WTC11 (cell line): ENCODE data around the gene PRR23E. TPM values are rescaled to one million over a fixed set of nuclear protein-coding genes. Genes with fewer than 3 reads are reported as not detected.

Experiments
- ATAC-seq: fragments of 200-7000 bp; cut with Tn5 transposase; 2 replicates; pipeline ENCODE4 v1.10.0; 2021; ENCODE audit warnings: mild to moderate bottlenecking, moderate library complexity
- CTCF ChIA-PET: fragments of 300-600 bp; sonication (Branson Sonifier 250); formaldehyde crosslinking; loops from one replicate; lab custom pipeline; 2021; ENCODE audit warnings: antibody characterized with exemption; lab: Charles Lee
- POLR2A ChIA-PET: fragments of 350-600 bp; sonication (Branson Sonifier 250); formaldehyde crosslinking; loops from one replicate; lab custom pipeline; 2021; ENCODE audit warnings: antibody characterized with exemption; lab: Charles Lee
- DNase-seq: peaks from one replicate; pipeline ENCODE4 v3.0.0; 2021; ENCODE audit warnings: low spot score
- H3K27ac Mint-ChIP-seq: 2 replicates; pipeline ENCODE4 v1.8.0; 2021; ENCODE audit warnings: mixed read lengths
- H3K27me3 Mint-ChIP-seq: 2 replicates; pipeline ENCODE4 v1.8.0; 2021; ENCODE audit warnings: low read depth, mild to moderate bottlenecking, moderate library complexity, mixed read lengths
- H3K36me3 Mint-ChIP-seq: 2 replicates; pipeline ENCODE4 v1.8.0; 2021; ENCODE audit warnings: mixed read lengths
- H3K4me1 Mint-ChIP-seq: 2 replicates; pipeline ENCODE4 v1.8.0; 2022; ENCODE audit warnings: mixed read lengths
- H3K4me3 Mint-ChIP-seq: 2 replicates; pipeline ENCODE4 v1.8.0; 2021; ENCODE audit warnings: mild to moderate bottlenecking, moderate library complexity, mixed read lengths
- H3K9me3 Mint-ChIP-seq: 2 replicates; pipeline ENCODE4 v1.8.0; 2021; ENCODE audit warnings: mixed read lengths
- ATF3 ChIP-seq: sonication (generic); formaldehyde crosslinking; conservative IDR thresholded peaks from 2 replicates; pipeline ENCODE4 v1.8.1; 2022; ENCODE audit warnings: mild to moderate bottlenecking, missing genetic modification reagents
- E2F5 ChIP-seq: sonication (generic); formaldehyde crosslinking; IDR thresholded peaks from 2 replicates; pipeline ENCODE4 v1.8.1; 2022; ENCODE audit warnings: mild to moderate bottlenecking, moderate library complexity, missing genetic modification reagents
- ESRRA ChIP-seq: sonication (generic); formaldehyde crosslinking; IDR thresholded peaks from 2 replicates; pipeline ENCODE4 v1.8.1; 2022; ENCODE audit warnings: mild to moderate bottlenecking, missing genetic modification reagents, borderline replicate concordance
- IRF1 ChIP-seq: sonication (generic); formaldehyde crosslinking; IDR thresholded peaks from 2 replicates; pipeline ENCODE4 v1.8.0; 2023; ENCODE audit warnings: missing genetic modification reagents
- IRF2 ChIP-seq: sonication (generic); formaldehyde crosslinking; IDR thresholded peaks from 2 replicates; pipeline ENCODE4 v1.8.0; 2022; ENCODE audit warnings: low read depth, missing genetic modification reagents, borderline replicate concordance
- KAT7 ChIP-seq: sonication (generic); formaldehyde crosslinking; IDR thresholded peaks from 2 replicates; pipeline ENCODE4 v1.8.1; 2023; ENCODE audit warnings: missing genetic modification reagents, mild to moderate bottlenecking, borderline replicate concordance
- NFATC4 ChIP-seq: fragments of 250-450 bp; sonication (Bioruptor Pico); IDR thresholded peaks from 2 replicates; pipeline ENCODE4 v1.9.0; 2021; ENCODE audit warnings: mild to moderate bottlenecking
- NR1H2 ChIP-seq: sonication (generic); formaldehyde crosslinking; IDR thresholded peaks from 2 replicates; pipeline ENCODE4 v1.9.0; 2021; ENCODE audit warnings: mild to moderate bottlenecking, moderate library complexity, missing genetic modification reagents
- PRDM15 ChIP-seq: sonication (generic); formaldehyde crosslinking; IDR thresholded peaks from 2 replicates; pipeline ENCODE4 v1.8.0; 2022; ENCODE audit warnings: missing genetic modification reagents
- PREB ChIP-seq: sonication (generic); formaldehyde crosslinking; IDR thresholded peaks from 2 replicates; pipeline ENCODE4 v1.8.1; 2022; ENCODE audit warnings: mild to moderate bottlenecking, missing genetic modification reagents, moderate library complexity, borderline replicate concordance
- RORB ChIP-seq: fragments of 250-450 bp; sonication (Bioruptor Pico); IDR thresholded peaks from 2 replicates; pipeline ENCODE4 v1.9.0; 2021; ENCODE audit warnings: mild to moderate bottlenecking
- STAT6 ChIP-seq: sonication (generic); formaldehyde crosslinking; conservative IDR thresholded peaks from 2 replicates; pipeline ENCODE4 v1.8.1; 2023; ENCODE audit warnings: mild to moderate bottlenecking, low read depth, missing genetic modification reagents, moderate library complexity
- TEAD4 ChIP-seq: sonication (generic); formaldehyde crosslinking; IDR thresholded peaks from 2 replicates; pipeline ENCODE4 v1.8.0; 2022; ENCODE audit warnings: mild to moderate bottlenecking, missing genetic modification reagents
- ZNF138 ChIP-seq: sonication (generic); formaldehyde crosslinking; conservative IDR thresholded peaks from 2 replicates; pipeline ENCODE4 v1.8.1; 2022; ENCODE audit warnings: mild to moderate bottlenecking, moderate library complexity, missing genetic modification reagents
- ZNF512 ChIP-seq: sonication (generic); formaldehyde crosslinking; IDR thresholded peaks from 2 replicates; pipeline ENCODE4 v1.8.1; 2022; ENCODE audit warnings: missing genetic modification reagents, borderline replicate concordance
- ZSCAN18 ChIP-seq: fragments of 250-450 bp; sonication (Bioruptor Pico); IDR thresholded peaks from 2 replicates; pipeline ENCODE4 v2.1.2; 2022; ENCODE audit warnings: mild to moderate bottlenecking, moderate library complexity
- total RNA-seq: library from RNA; stranded (reverse); gene quantifications from 3 replicates; pipeline ENCODE4 v1.2.3, GENCODE V29; 2021

The PRR23E gene
- total RNA-seq, 1 experiment from 2014 or later, result not detected

GRCh38 chr3:127173516-127174166 lies 19.3 kb upstream of the PRR23E start (continued):
- TF ChIP-seq NR1H2 (no peak), IRF2 (CRISPR knock-in tag) (no peak), ZSCAN18 (CRISPR knock-in tag) (no peak), NFATC4 (CRISPR knock-in tag) (no peak)

- H3K27ac Mint-ChIP-seq, result 0 out of 2 replicates have a peak overlapping the region, but pooled peaks have one; percentile 57
- no peaks in the 10 kb centered on the region for H3K36me3 Mint-ChIP-seq
- ATAC-seq, result no peak
- H3K4me3 Mint-ChIP-seq, result no peak overlapping the region
- H3K4me1 Mint-ChIP-seq, result peaks cover 11% of the 10 kb centered on the region; the same call in 1 of the 2 replicates
- no peaks in the 10 kb centered on the region for H3K27me3 Mint-ChIP-seq
- POLR2A ChIA-PET, result interaction anchor here (0.5 kb wide), 1 partner anchor 146 kb away, joined by 3 read pairs; no protein-coding TSS in a partner anchor
- DNase-seq, result no peak
- TF ChIP-seq RORB (no peak), ZSCAN18 (CRISPR knock-in tag) (no peak), ESRRA (CRISPR knock-in tag) (no peak), IRF1 (CRISPR knock-in tag) (no peak), PRDM15 (CRISPR knock-in tag) (no peak), PREB (CRISPR knock-in tag) (no peak), E2F5 (CRISPR knock-in tag) (no peak), TEAD4 (CRISPR knock-in tag) (no peak), ZNF512 (no peak), ZNF138 (CRISPR knock-in tag) (no peak), ATF3 (no peak), KAT7 (CRISPR knock-in tag) (no peak), STAT6 (CRISPR knock-in tag) (no peak)
- peaks cover 13% of the 10 kb centered on the region for H3K9me3 Mint-ChIP-seq
- CTCF ChIA-PET, result no interaction called here
These were observed 18.6 kb upstream of the PRR23E start for GRCh38 chr3:127174284-127174683.
